Measurements from ENCODE around the gene IL1RAP.

Gene IL1RAP

DNA sequence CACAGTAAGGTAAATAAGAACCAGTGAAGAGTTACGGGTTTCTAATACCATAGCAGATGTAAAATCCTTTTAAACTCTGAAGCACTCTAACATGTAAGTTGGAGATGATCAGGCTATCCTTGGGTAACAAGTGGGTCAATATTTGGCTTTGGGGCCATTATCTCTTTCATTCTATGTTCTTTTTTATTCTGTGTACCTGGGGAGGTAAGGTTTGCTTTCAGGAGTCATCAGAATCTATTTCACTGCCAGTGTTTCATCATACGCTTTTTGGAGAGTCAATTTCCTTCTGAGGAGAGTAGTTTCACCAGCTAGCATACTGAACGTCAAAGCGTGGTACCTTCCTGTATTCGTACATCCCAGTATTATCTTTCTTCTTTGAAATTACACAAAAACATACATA lies 182.1 kb downstream of the IL1RAP start:
- H3K4me3 ChIP-seq (ENCODE audit: low read depth, low read length) = no peak overlapping the region
- TF ChIP-seq, protein P1, sequence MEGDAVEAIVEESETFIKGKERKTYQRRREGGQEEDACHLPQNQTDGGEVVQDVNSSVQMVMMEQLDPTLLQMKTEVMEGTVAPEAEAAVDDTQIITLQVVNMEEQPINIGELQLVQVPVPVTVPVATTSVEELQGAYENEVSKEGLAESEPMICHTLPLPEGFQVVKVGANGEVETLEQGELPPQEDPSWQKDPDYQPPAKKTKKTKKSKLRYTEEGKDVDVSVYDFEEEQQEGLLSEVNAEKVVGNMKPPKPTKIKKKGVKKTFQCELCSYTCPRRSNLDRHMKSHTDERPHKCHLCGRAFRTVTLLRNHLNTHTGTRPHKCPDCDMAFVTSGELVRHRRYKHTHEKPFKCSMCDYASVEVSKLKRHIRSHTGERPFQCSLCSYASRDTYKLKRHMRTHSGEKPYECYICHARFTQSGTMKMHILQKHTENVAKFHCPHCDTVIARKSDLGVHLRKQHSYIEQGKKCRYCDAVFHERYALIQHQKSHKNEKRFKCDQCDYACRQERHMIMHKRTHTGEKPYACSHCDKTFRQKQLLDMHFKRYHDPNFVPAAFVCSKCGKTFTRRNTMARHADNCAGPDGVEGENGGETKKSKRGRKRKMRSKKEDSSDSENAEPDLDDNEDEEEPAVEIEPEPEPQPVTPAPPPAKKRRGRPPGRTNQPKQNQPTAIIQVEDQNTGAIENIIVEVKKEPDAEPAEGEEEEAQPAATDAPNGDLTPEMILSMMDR (IDR thresholded peaks at IDR 0.05; ENCODE audit: low read depth, low read length, missing control alignments) = no peak
- no peak for DNase-seq (ENCODE audit: low read depth)
- in situ Hi-C loops (cut with HindIII; ENCODE audit: low sequenced_read_pairs) = no loop called here

DNA sequence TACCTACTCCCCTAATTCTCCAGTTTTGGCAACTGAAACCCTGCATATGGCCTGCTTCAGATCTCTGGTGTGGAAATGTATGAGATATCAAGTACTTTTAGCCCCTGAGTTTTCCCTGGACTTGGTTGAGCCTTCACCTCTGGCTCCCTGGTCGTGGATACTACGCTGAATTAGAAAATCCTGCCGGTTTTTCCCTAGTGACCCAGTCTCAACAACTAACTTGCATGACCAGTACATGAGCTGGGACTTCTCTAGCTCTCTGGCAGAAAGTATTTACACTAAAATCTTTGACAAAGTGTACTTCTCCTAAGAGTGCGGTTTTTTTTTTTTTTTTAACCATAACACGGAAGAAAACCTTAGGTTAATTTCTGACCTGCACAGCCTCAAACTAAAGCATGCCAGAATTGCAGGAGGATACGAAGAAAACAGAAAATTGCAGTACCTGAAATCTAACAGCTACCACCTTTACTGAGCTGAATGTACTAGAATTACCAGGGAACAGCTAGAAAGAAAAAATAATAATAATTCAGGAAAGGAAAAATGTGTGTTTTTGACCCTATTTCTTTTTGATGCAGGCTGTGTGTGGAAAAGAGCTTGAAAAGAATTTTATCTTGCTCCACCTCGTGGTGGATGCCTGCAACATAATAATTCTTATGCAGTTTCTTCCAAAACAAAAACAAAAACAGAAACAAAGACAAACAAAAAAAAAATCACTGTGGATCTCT lies 183.1 kb downstream of the IL1RAP start:
- TF ChIP-seq, protein P1 (IDR thresholded peaks at IDR 0.05; ENCODE audit: low read depth, low read length, missing control alignments) = peak; percentile 58
- in situ Hi-C loops (cut with HindIII; ENCODE audit: low sequenced_read_pairs) = no loop called here
- DNase-seq (ENCODE audit: low read depth) = no peak
- no peak overlapping the region for H3K4me3 ChIP-seq (ENCODE audit: low read depth, low read length)

DNA sequence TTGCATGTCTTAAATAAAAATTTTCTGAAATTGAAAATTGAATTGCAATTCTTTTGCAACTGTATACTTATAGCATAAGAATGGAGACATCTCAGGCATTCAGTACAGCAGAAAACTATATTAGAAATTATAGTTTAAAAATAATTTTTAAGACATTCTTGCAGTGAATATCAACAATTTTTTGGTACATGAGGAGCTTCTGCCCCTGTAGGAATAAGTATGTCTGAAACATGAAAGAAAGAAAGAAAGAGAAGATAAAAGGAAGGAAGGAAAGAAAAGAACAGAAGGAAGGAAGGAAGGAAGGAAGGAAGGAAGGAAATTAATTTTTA lies 183.6 kb downstream of the IL1RAP start:
- TF ChIP-seq, protein P1 (IDR thresholded peaks at IDR 0.05; ENCODE audit: low read depth, low read length, missing control alignments) = no peak
- in situ Hi-C loops (cut with HindIII; ENCODE audit: low sequenced_read_pairs) = no loop called here
- H3K4me3 ChIP-seq (ENCODE audit: low read depth, low read length) = no peak overlapping the region
- no peak for DNase-seq (ENCODE audit: low read depth)

DNA sequence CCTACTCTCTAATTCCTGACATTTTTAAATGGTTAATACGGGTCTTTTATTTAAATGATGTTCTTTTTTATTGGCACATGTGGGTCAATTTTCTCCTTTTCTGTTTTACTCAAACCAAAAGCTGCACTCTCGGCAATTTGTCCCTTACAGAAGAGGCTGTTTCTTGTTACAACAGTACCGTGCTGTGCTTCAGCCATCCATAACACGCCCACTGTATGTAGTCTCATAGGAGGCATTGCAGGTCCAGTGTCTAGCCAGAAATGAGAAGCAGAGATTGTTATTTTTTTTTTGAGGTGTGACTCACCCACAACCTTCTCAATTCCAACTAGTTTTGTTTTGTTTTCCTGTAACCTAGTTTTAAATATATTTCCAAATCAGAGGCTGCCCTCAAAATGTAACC lies 184.0 kb downstream of the IL1RAP start:
- DNase-seq (ENCODE audit: low read depth) = peak; percentile 35
- no peak overlapping the region for H3K4me3 ChIP-seq (ENCODE audit: low read depth, low read length)
- TF ChIP-seq, protein P1 (IDR thresholded peaks at IDR 0.05; ENCODE audit: low read depth, low read length, missing control alignments) = no peak
- in situ Hi-C loops (cut with HindIII; ENCODE audit: low sequenced_read_pairs) = no loop called here

DNA sequence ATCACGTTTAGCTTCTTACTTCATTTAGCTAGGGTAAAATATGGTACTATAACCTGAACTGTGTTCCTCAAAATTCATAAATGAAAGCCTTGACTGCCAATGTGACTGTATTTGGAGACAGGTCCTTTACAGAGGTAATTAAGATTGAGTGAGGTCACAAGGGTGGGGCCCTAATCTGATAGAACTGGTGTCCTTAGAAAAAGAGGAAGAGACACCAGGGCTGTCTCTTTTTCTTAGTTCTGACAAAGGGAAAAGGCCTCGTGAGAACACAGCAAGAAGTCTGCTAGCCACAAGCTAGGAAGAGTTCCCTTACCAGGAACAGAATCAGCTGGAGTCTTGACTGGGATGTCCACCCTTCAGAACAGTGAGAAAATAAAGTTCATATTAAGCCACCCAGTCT lies 185.9 kb downstream of the IL1RAP start:
- no peak for DNase-seq (ENCODE audit: low read depth)
- no peak overlapping the region for H3K4me3 ChIP-seq (ENCODE audit: low read depth, low read length)
- TF ChIP-seq, protein P1 (IDR thresholded peaks at IDR 0.05; ENCODE audit: low read depth, low read length, missing control alignments) = no peak
- in situ Hi-C loops (cut with HindIII; ENCODE audit: low sequenced_read_pairs) = loop anchor here (25.0 kb wide), 2 partner anchors 487 to 737 kb away; no protein-coding TSS in a partner anchor

DNA sequence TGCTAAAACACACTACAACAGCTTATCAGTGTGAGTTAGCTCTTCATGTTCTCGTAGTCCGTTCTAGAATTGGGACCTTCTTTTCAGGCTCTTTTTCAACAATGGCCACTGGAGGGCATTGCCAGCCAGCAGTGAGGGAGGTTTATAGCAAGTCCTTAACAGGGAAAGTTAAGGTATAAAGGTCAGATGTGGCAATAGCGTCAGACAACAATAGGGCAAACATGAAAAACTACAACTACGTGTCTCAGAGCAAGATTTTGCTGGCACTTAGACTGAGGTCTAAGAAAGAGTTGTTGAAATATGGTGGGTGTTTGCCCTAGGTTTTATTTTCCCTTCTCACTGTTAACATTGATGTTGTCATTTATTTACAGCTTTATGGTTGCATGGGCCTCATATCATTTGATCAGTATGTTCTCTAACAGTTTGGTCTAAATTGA lies 187.2 kb downstream of the IL1RAP start:
- in situ Hi-C loops (cut with HindIII; ENCODE audit: low sequenced_read_pairs) = loop anchor here (25.0 kb wide), 2 partner anchors 489 to 739 kb away; no protein-coding TSS in a partner anchor
- peak; percentile 23 for DNase-seq (ENCODE audit: low read depth)
- TF ChIP-seq, protein P1 (IDR thresholded peaks at IDR 0.05; ENCODE audit: low read depth, low read length, missing control alignments) = peak; percentile 71
- no peak overlapping the region for H3K4me3 ChIP-seq (ENCODE audit: low read depth, low read length)

Measured in astrocyte of the cerebellum (primary cell).